Coronary artery (tissue), 2 donors: ENCODE data around the gene ARHGEF1.

Source experiments
- DNase-seq: peaks from one replicate; pipeline ENCODE4 v3.0.0-alpha.2; 2017; ENCODE audit warnings: low spot score
- H3K27ac ChIP-seq, 2 donors: fragments of 200-600 bp; sonication (generic); one replicate each; pipeline ENCODE4 v1.5.1; 2016 to 2019
- H3K4me3 ChIP-seq: fragments of 200-600 bp; sonication (generic); 2 replicates; pipeline ENCODE4 v1.5.1; 2016; ENCODE audit warnings: mild to moderate bottlenecking, moderate library complexity
- CTCF ChIP-seq: fragments of 200-600 bp; sonication (generic); IDR thresholded peaks from one replicate; pipeline ENCODE4 v1.5.1; 2019; ENCODE audit warnings: antibody characterized with exemption

The ARHGEF1 gene

GRCh38 chr19:41853768-41854167, 29.2 kb upstream of the ARHGEF1 start:
- Histone ChIP-seq H3K27ac (no peak overlapping the region), H3K4me3 (no peak overlapping the region)
- no peak for TF ChIP-seq CTCF
- DNase-seq, result no peak

GRCh38 chr19:41859213-41859617, 23.8 kb upstream of the ARHGEF1 start:
- H3K27ac ChIP-seq, result peak overlapping the region; percentile 71 to 99

GRCh38 chr19:41859618-41860418, 23.2 kb upstream of the ARHGEF1 start, which contains the start of gene RPS19:
TSS of gene RPS19 (plus strand) at chr19:41860255. CDS start at chr19:41860775, 520 bp downstream.
- peak; percentile 56 for TF ChIP-seq CTCF

More at GRCh38 chr19:41859213-41859617, 23.8 kb upstream of the ARHGEF1 start:
- H3K4me3 ChIP-seq, result peak overlapping the region; percentile 99
- DNase-seq, result no peak
- TF ChIP-seq CTCF, result no peak

GRCh38 chr19:41860419-41861115, 22.4 kb upstream of the ARHGEF1 start:
- peak overlapping the region; percentile 99 for H3K4me3 ChIP-seq
- peak; percentile 83 for DNase-seq
- peak overlapping the region; percentile 71 to 99 for H3K27ac ChIP-seq
- TF ChIP-seq CTCF, result no peak

More at GRCh38 chr19:41859618-41860418, 23.2 kb upstream of the ARHGEF1 start, which contains the start of gene RPS19:
- Histone ChIP-seq H3K4me3 (peak within 1 kb of the TSS; percentile 99), H3K27ac (peak within 1 kb of the TSS; percentile 71 to 99)
- peak; percentile 99 for DNase-seq

GRCh38 chr19:41861116-41861768, 21.7 kb upstream of the ARHGEF1 start:
- H3K27ac ChIP-seq, result peak overlapping the region in 1 of 2 donors; percentile 99
- no peak for TF ChIP-seq CTCF
- H3K4me3 ChIP-seq, result peak overlapping the region; percentile 99
- no peak for DNase-seq

- TF ChIP-seq CTCF, result no peak
- Histone ChIP-seq H3K27ac (no peak overlapping the region), H3K4me3 (peak overlapping the region; percentile 99)
- no peak for DNase-seq
Observed at GRCh38 chr19:41861846-41862245, 21.1 kb upstream of the ARHGEF1 start.
